ENCODE results near the gene MORF4L1.

DNA sequence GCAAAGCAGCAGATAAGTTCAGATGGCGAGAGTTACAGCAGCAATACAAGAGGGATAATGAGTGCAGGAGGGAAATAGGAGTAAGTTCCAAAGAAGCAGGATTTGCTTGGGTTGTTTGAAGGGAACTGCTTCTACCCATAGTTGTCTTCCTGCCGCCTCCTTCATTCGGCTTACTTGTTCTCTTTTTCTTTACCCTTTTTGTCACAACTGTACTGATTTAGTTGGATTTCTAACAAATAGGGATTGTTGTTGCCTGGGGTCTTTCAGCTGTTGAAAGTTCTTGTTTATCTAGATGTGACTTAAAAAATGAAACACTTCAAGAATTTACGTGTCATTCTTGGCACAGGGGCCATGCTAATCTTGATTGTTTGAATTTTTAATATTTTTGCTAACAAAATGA lies 25.9 kb downstream of the MORF4L1 start:
- TF ChIP-seq, protein P1, sequence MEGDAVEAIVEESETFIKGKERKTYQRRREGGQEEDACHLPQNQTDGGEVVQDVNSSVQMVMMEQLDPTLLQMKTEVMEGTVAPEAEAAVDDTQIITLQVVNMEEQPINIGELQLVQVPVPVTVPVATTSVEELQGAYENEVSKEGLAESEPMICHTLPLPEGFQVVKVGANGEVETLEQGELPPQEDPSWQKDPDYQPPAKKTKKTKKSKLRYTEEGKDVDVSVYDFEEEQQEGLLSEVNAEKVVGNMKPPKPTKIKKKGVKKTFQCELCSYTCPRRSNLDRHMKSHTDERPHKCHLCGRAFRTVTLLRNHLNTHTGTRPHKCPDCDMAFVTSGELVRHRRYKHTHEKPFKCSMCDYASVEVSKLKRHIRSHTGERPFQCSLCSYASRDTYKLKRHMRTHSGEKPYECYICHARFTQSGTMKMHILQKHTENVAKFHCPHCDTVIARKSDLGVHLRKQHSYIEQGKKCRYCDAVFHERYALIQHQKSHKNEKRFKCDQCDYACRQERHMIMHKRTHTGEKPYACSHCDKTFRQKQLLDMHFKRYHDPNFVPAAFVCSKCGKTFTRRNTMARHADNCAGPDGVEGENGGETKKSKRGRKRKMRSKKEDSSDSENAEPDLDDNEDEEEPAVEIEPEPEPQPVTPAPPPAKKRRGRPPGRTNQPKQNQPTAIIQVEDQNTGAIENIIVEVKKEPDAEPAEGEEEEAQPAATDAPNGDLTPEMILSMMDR (IDR thresholded peaks at IDR 0.05; ENCODE audit: low read depth, low read length, poor library complexity, severe bottlenecking): no peak
- no peak for TF ChIP-seq EZH2phosphoT487 (IDR thresholded peaks at IDR 0.05; ENCODE audit: borderline replicate concordance, low read length)
